SK-N-SH (cell line): Measurements from ENCODE around the gene USP10. TPM values are rescaled to one million over a fixed set of nuclear protein-coding genes. Genes with fewer than 3 reads are reported as not detected.
A peak's percentile ranks its signal among the peaks of the same experiment; 100 is the strongest.

ENCODE experiments used
- CTCF ChIA-PET: fragments of 300-600, 350-600 bp; formaldehyde crosslinking; extraction: SDS; loops from one replicate; lab custom pipeline; 2021; lab: Yijun Ruan, JAX
- POLR2A ChIA-PET: fragments of 350-600 bp; sonication (Branson Sonifier 250); formaldehyde crosslinking; extraction: SDS; loops from one replicate; lab custom pipeline; 2020; ENCODE audit warnings: antibody characterized with exemption, inconsistent platforms; lab: Yijun Ruan, JAX
- DNase-seq: peaks from one replicate; pipeline ENCODE4 v3.0.0; 2012
- H2AFZ ChIP-seq: fragments of 200-600 bp; sonication (generic); 2 replicates; pipeline ENCODE4 v1.8.1; 2016; ENCODE audit warnings: antibody characterized with exemption, mild to moderate bottlenecking, low read depth
- H3F3A ChIP-seq: fragments of 200-600 bp; sonication (generic); replicated peaks from 2 replicates; pipeline ENCODE3; 2016; ENCODE audit warnings: antibody characterized with exemption, mild to moderate bottlenecking; ENCODE audit not compliant: insufficient read depth
- H3K27ac ChIP-seq, 2 experiments: fragments of 200-500 bp in 1 of 2; fragments of 200-600 bp in 1 of 2; sonication (Bioruptor generic) in 1 of 2; sonication (generic), shearing (Covaris generic) in 1 of 2; 2 replicates each; pipeline versions ENCODE4 v1.5.1 to v1.6.1; 2014 to 2016; ENCODE audit warnings: low read depth in 2 of 2, inconsistent platforms in 1 of 2, low read length in 1 of 2, mild to moderate bottlenecking in 1 of 2, mixed read lengths in 1 of 2
- H3K27me3 ChIP-seq: fragments of 200-600 bp; sonication (generic), shearing (Covaris generic); 2 replicates; pipeline ENCODE4 v1.6.1; 2016; ENCODE audit warnings: mixed run types; ENCODE audit not compliant: insufficient read depth
- H3K36me3 ChIP-seq, 2 experiments: fragments of 200-500 bp in 1 of 2; fragments of 200-600 bp in 1 of 2; sonication (Bioruptor generic) in 1 of 2; sonication (generic) in 1 of 2; replicated peaks in 1 of 2; 2 replicates each; pipeline versions ENCODE3 to v1.5.1; 2014 to 2016; ENCODE audit warnings: low read length in 1 of 2, mild to moderate bottlenecking in 1 of 2; ENCODE audit not compliant: insufficient read depth in 2 of 2, control insufficient read depth in 1 of 2
- H3K4me1 ChIP-seq, 2 experiments: fragments of 200-500 bp in 1 of 2; fragments of 200-600 bp in 1 of 2; sonication (Bioruptor generic) in 1 of 2; sonication (generic), shearing (Covaris generic) in 1 of 2; 2 replicates each; pipeline versions ENCODE4 v1.5.1 to v1.6.1; 2014 to 2016; ENCODE audit warnings: low read depth in 1 of 2, low read length in 1 of 2, mixed run types in 1 of 2; ENCODE audit not compliant: insufficient read depth in 2 of 2, control insufficient read depth in 1 of 2
- H3K4me2 ChIP-seq: fragments of 200-600 bp; sonication (generic), shearing (Covaris generic); 2 replicates; pipeline ENCODE4 v1.6.1; 2017; ENCODE audit warnings: mixed run types
- H3K4me3 ChIP-seq, 2 experiments: fragments of 200-500 bp in 1 of 2; fragments of 200-600 bp in 1 of 2; sonication (Bioruptor generic) in 1 of 2; sonication (generic), shearing (Covaris generic) in 1 of 2; 2 replicates each; pipeline versions ENCODE4 v1.5.1 to v1.8.1; 2014 to 2016; ENCODE audit warnings: low read depth in 2 of 2, inconsistent platforms in 1 of 2, low read length in 1 of 2, mild to moderate bottlenecking in 1 of 2, mixed read lengths in 1 of 2, moderate library complexity in 1 of 2
- H3K79me2 ChIP-seq: fragments of 200-600 bp; sonication (generic); 2 replicates; pipeline ENCODE4 v1.8.1; 2017; ENCODE audit warnings: mild to moderate bottlenecking; ENCODE audit not compliant: insufficient read depth
- H3K9ac ChIP-seq: fragments of 200-600 bp; sonication (generic); 2 replicates; pipeline ENCODE4 v1.6.1; 2017; ENCODE audit warnings: mixed run types
- H3K9me2 ChIP-seq: fragments of 200-600 bp; sonication (generic); 2 replicates; pipeline ENCODE4 v1.6.1; 2017; ENCODE audit warnings: mixed run types
- H3K9me3 ChIP-seq: fragments of 200-600 bp; sonication (generic); 2 replicates; pipeline ENCODE4 v1.6.1; 2017; ENCODE audit warnings: mixed run types, mild to moderate bottlenecking, moderate library complexity
- H4K20me1 ChIP-seq: fragments of 200-600 bp; sonication (generic); 2 replicates; pipeline ENCODE4 v1.6.1; 2017; ENCODE audit warnings: mild to moderate bottlenecking, mixed run types; ENCODE audit not compliant: insufficient read depth
- ELF1 ChIP-seq: IDR thresholded peaks from 2 replicates; pipeline ENCODE4 v1.4.0; 2012
- FOSL2 ChIP-seq: IDR thresholded peaks from 2 replicates; pipeline ENCODE4 v1.4.0; 2012; ENCODE audit warnings: low read depth, mild to moderate bottlenecking, moderate library complexity, borderline replicate concordance
- FOXJ3 ChIP-seq: sonication (generic); formaldehyde crosslinking; IDR thresholded peaks from 2 replicates; pipeline ENCODE4 v1.5.1; 2020; ENCODE audit warnings: mild to moderate bottlenecking, missing genetic modification reagents
- FOXM1 ChIP-seq: IDR thresholded peaks from 2 replicates; pipeline ENCODE4 v1.4.0; 2012; ENCODE audit warnings: low read depth, mild to moderate bottlenecking
- GABPA ChIP-seq: IDR thresholded peaks from 2 replicates; pipeline ENCODE4 v1.4.0; 2012; ENCODE audit warnings: low read depth, mild to moderate bottlenecking
- GATA2 ChIP-seq: sonication (generic); formaldehyde crosslinking; IDR thresholded peaks from 2 replicates; pipeline ENCODE4 v1.5.0; 2020; ENCODE audit warnings: mild to moderate bottlenecking, missing genetic modification reagents
- JUND ChIP-seq: IDR thresholded peaks from 2 replicates; pipeline ENCODE4 v1.4.0; 2012
- MEF2A ChIP-seq: IDR thresholded peaks from 2 replicates; pipeline ENCODE4 v1.4.0; 2012; ENCODE audit warnings: low read depth, borderline replicate concordance
- NRF1 ChIP-seq: IDR thresholded peaks from 2 replicates; pipeline ENCODE4 v1.6.1; 2012; ENCODE audit warnings: low read depth, mild to moderate bottlenecking, low read length
- PBX3 ChIP-seq: IDR thresholded peaks from 2 replicates; pipeline ENCODE4; 2012
- RAD21 ChIP-seq: IDR thresholded peaks from 2 replicates; pipeline ENCODE4 v1.6.1; 2012; ENCODE audit warnings: mild to moderate bottlenecking, low read length
- RCOR1 ChIP-seq: fragments of 150-350 bp; IDR thresholded peaks from 2 replicates; pipeline ENCODE4 v1.6.1; 2017; ENCODE audit warnings: antibody characterized with exemption, low read length
- RXRA ChIP-seq: IDR thresholded peaks from 2 replicates; pipeline ENCODE4 v1.4.0; 2012; ENCODE audit warnings: low read depth, mild to moderate bottlenecking, borderline replicate concordance
- TAF1 ChIP-seq: IDR thresholded peaks from 2 replicates; pipeline ENCODE4 v1.6.1; 2012; ENCODE audit warnings: low read depth, mild to moderate bottlenecking, low read length, moderate library complexity, borderline replicate concordance
- TCF12 ChIP-seq: IDR thresholded peaks from 2 replicates; pipeline ENCODE4 v1.4.0; 2012
- TEAD4 ChIP-seq: IDR thresholded peaks from 2 replicates; pipeline ENCODE4 v1.4.0; 2012; ENCODE audit warnings: mild to moderate bottlenecking, borderline replicate concordance; ENCODE audit not compliant: insufficient read depth
- USF1 ChIP-seq: IDR thresholded peaks from 2 replicates; pipeline ENCODE4 v1.4.0; 2012; ENCODE audit warnings: low read depth, borderline replicate concordance
- YY1 ChIP-seq: IDR thresholded peaks from 2 replicates; pipeline ENCODE4 v1.4.0; 2012; ENCODE audit warnings: low read depth, mild to moderate bottlenecking
- WGBS: methylation state at CpG from one replicate; pipeline ENCODE4 v1.1.6; 2017; ENCODE audit warnings: low lambda C conversion rate; 5-methylcytosine and 5-hydroxymethylcytosine counted together
- polyA plus RNA-seq, 3 experiments: library from polyadenylated mRNA; depleted of rRNA; stranded (reverse); fragments of >200 nt; gene quantifications; 2 replicates each; pipeline ENCODE4 v1.2.3, GENCODE V29; 2012
- TF ChIP-seq, protein P1 (sequence below): IDR thresholded peaks from 2 replicates; pipeline ENCODE4 v1.4.0; 2012; ENCODE audit warnings: low read depth, borderline replicate concordance

USP10 gene
- polyA plus RNA-seq, 1 of the 3 experiments (the other 2 are of a cell fraction): 49.2 TPM

GRCh38 chr16:84716740-84717139 is 16.9 kb downstream of the USP10 start:
- DNase-seq: no peak
- 82% methylated on average over 7 of the region's 7 CpGs for WGBS
- Histone ChIP-seq H3K9me3 (no peaks in the 10 kb centered on the region), H3K4me1 (peaks cover 13 to 15% of the 10 kb centered on the region in 2 experiments; a peak in 3 of 4 replicates), H3K27ac (no peak overlapping the region), H3K4me3 (no peak overlapping the region), H2AFZ (no peak overlapping the region), H3K79me2 (peaks cover 99% of the 10 kb centered on the region), H3K9me2 (no peaks in the 10 kb centered on the region), H3K27me3 (no peaks in the 10 kb centered on the region), H4K20me1 (peaks cover 98% of the 10 kb centered on the region), H3K4me2 (peak overlapping the region; percentile 15; the same call in 1 of the 2 replicates), H3F3A (peaks cover 24% of the 10 kb centered on the region), H3K36me3 (peaks cover 2 to 11% of the 10 kb centered on the region in 2 experiments), H3K9ac (no peak overlapping the region)
- ChIA-PET CTCF (interaction anchor here (1.0 to 3.2 kb wide), 3 partner anchors 10 to 94 kb away, joined by 3 to 28 read pairs (median 15); no protein-coding TSS in a partner anchor), POLR2A (no interaction called here)
- no peak for TF ChIP-seq JUND
- no peak for TF ChIP-seq FOXM1

DNA sequence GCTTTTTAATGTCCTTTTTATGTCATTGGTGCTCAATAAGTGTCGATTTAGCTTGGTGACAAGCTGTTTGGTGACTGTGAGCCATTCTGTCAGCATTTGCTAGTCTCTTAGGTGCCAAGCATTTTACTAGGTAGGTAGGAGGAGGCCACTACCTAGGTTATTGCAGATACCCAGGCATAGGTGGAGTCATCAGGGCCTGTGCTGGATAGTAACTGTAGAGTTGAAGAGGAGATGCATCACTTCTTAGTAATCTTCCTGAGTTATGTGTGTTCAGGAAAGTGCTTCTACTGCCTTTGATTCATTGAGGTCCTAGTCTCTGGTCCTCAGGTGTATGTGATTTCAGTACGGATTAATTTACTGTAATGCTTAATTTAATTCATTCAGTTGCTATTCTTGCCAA is 17.7 kb downstream of the USP10 start:
- DNase-seq: no peak
- Histone ChIP-seq H3F3A (peaks cover 24% of the 10 kb centered on the region), H3K79me2 (peaks cover 99% of the 10 kb centered on the region), H3K4me3 (no peak overlapping the region), H3K9ac (no peak overlapping the region), H3K4me2 (no peak overlapping the region), H3K27ac (no peak overlapping the region), H3K9me2 (no peaks in the 10 kb centered on the region), H3K36me3 (peaks cover 2 to 11% of the 10 kb centered on the region in 2 experiments), H3K9me3 (no peaks in the 10 kb centered on the region), H4K20me1 (peaks cover 98% of the 10 kb centered on the region), H3K4me1 (peaks cover 13 to 15% of the 10 kb centered on the region in 2 experiments; a peak in 3 of 4 replicates), H2AFZ (no peak overlapping the region), H3K27me3 (no peaks in the 10 kb centered on the region)
- POLR2A ChIA-PET: no interaction called here
- 89% methylated on average over 2 of the region's 2 CpGs for WGBS
- CTCF ChIA-PET: interaction anchor here (1.0 to 3.2 kb wide), 3 partner anchors 9 to 95 kb away, joined by 3 to 28 read pairs (median 15); no protein-coding TSS in a partner anchor
- TF ChIP-seq RXRA: no peak
- no peak for TF ChIP-seq TAF1
- TF ChIP-seq FOXM1: no peak
- TF ChIP-seq JUND: no peak
- TF ChIP-seq RAD21: no peak
- TF ChIP-seq ELF1: no peak
- no peak for TF ChIP-seq PBX3
- no peak for TF ChIP-seq MEF2A
- no peak for TF ChIP-seq TEAD4
- no peak for TF ChIP-seq NRF1
- TF ChIP-seq USF1: no peak
- no peak for TF ChIP-seq RCOR1
- TF ChIP-seq TCF12: no peak
- TF ChIP-seq, protein P1, sequence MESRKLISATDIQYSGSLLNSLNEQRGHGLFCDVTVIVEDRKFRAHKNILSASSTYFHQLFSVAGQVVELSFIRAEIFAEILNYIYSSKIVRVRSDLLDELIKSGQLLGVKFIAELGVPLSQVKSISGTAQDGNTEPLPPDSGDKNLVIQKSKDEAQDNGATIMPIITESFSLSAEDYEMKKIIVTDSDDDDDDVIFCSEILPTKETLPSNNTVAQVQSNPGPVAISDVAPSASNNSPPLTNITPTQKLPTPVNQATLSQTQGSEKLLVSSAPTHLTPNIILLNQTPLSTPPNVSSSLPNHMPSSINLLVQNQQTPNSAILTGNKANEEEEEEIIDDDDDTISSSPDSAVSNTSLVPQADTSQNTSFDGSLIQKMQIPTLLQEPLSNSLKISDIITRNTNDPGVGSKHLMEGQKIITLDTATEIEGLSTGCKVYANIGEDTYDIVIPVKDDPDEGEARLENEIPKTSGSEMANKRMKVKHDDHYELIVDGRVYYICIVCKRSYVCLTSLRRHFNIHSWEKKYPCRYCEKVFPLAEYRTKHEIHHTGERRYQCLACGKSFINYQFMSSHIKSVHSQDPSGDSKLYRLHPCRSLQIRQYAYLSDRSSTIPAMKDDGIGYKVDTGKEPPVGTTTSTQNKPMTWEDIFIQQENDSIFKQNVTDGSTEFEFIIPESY: no peak
- no peak for TF ChIP-seq FOSL2
- TF ChIP-seq GABPA: no peak
- TF ChIP-seq YY1: no peak
- TF ChIP-seq FOXJ3 (CRISPR knock-in tag): no peak
- TF ChIP-seq GATA2: no peak
